Heart left ventricle (tissue), 16 donors: ENCODE results near the gene SLX4IP. TPM values are rescaled to one million over a fixed set of nuclear protein-coding genes. Genes with fewer than 3 reads are reported as not detected.

Source experiments
- ATAC-seq, 4 donors: fragments of 200-7000 bp; cut with Tn5 transposase; one replicate each; pipeline ENCODE4 v1.9.1; 2020 to 2022; ENCODE audit warnings: moderate library complexity in 4 of 4, mild to moderate bottlenecking in 3 of 4, moderate number of reproducible peaks in 1 of 4
- DNase-seq, 5 donors: peaks; one replicate each; pipeline ENCODE4 v3.0.0-alpha.2; 2020
- H3K27ac ChIP-seq, 12 donors: fragments of 200-600 bp; sonication (generic) in 4 of 12; one replicate each; pipeline versions ENCODE4 v1.5.0 to v1.8.0; 2016 to 2022; ENCODE audit warnings: mild to moderate bottlenecking in 2 of 12
- H3K27me3 ChIP-seq, 9 donors: fragments of 200-600 bp; sonication (generic) in 2 of 9; one replicate each; pipeline versions ENCODE4 v1.5.1 to v1.8.0; 2016 to 2022; ENCODE audit warnings: mild to moderate bottlenecking in 3 of 9
- H3K36me3 ChIP-seq, 9 donors: fragments of 200-600 bp; sonication (generic) in 2 of 9; one replicate each; pipeline versions ENCODE4 v1.5.0 to v1.8.0; 2018 to 2022; ENCODE audit warnings: mild to moderate bottlenecking in 2 of 9
- H3K4me1 ChIP-seq, 12 donors: fragments of 200-600 bp; sonication (generic) in 4 of 12; one replicate each; pipeline versions ENCODE4 v1.5.0 to v1.8.0; 2016 to 2022; ENCODE audit warnings: mild to moderate bottlenecking in 3 of 12
- H3K4me3 ChIP-seq, 12 donors: fragments of 200-600 bp; sonication (generic) in 4 of 12; one replicate each; pipeline versions ENCODE4 v1.5.0 to v1.8.0; 2017 to 2022; ENCODE audit warnings: mild to moderate bottlenecking in 9 of 12, moderate library complexity in 4 of 12
- H3K9me3 ChIP-seq, 12 donors: fragments of 200-600 bp; sonication (generic) in 4 of 12; one replicate each; pipeline versions ENCODE4 v1.5.0 to v1.8.0; 2016 to 2022; ENCODE audit warnings: mild to moderate bottlenecking in 1 of 12
- CTCF ChIP-seq, 12 donors: fragments of 200-600 bp; sonication (generic) in 4 of 12; IDR thresholded peaks; one replicate each; pipeline versions ENCODE4 v1.5.0 to v1.8.0; 2018 to 2022; ENCODE audit warnings: antibody characterized with exemption in 12 of 12, mild to moderate bottlenecking in 5 of 12
- POLR2A ChIP-seq, 2 donors: fragments of 450-650 bp; IDR thresholded peaks; one replicate each; pipeline ENCODE4 v1.6.1; 2017; ENCODE audit warnings: antibody characterized with exemption in 2 of 2, mild to moderate bottlenecking in 2 of 2, moderate library complexity in 2 of 2
- WGBS, 4 donors: extraction: QIAGEN DNeasy Blood & Tissue Kit in 2 of 4; methylation state at CpG; one replicate each; pipeline versions ENCODE4 v1.1.5 to v1.1.7; 2013 to 2018; 5-methylcytosine and 5-hydroxymethylcytosine counted together
- intact Hi-C, 10 donors: fragments of 100-400 bp; cut with DNase I; formaldehyde crosslinking; loops; one replicate each; pipeline versions ENCODE4 v1.11.1 to v1.14.2; 2022
- polyA plus RNA-seq, 2 donors: library from polyadenylated mRNA; stranded (reverse); fragments of 200-250 nt; gene quantifications; one replicate each; pipeline ENCODE4 v1.2.3, GENCODE V29; 2013
- total RNA-seq, 9 donors: library from RNA; depleted of rRNA in 2 of 9; stranded (reverse); fragments of >200 nt in 2 of 9; fragmentation: NEBNext Ultra II Directional in 3 of 9; extraction: Animal tissue kit (Norgen Biotek cat#: 25700) in 3 of 9; gene quantifications; one replicate each; pipeline versions ENCODE4 v1.1.0 to v1.2.4, GENCODE V29; 2016 to 2023
- donor health status: ischemic (EF 13 %, LVEDD 7.1; RV severe dilation, severe dysfunction).
- donor health status: healthy with polysubstance abuse.
- donor health status: DM: no; HTN: yes; CAD: no.
- donor health status: DM: no; HTN: no; CAD: no.
- donor health status: ischemic (EF 25% LVEDD 6.9; RV normal size, moderate dysfunction).
- donor health status: ischemic (EF 25% LVEDD 5.7; RV mildly dilated, moderate dysfunction).
- donor health status: healthy.
- donor health status: DM: yes; HTN: yes; CAD: no.
- donor health status: ischemic (EF 35%, LVEDD 5.7; RV mildly dilated, moderate dysfunction).
- donor health status: nonischemic (EF 11% LVEDD 7.7; RV severe dilation, severe dysfunction).
- donor health status: DM: yes; HTN: yes; CAD: no.
- donor health status: PGD.
- donor health status: ischemic (EF 29% LVEDD 5.4; RV normal size, mild dysfunction).
- donor health status: nonischemic (EF 23%, LVEDD 6.1; RV moderate dilation, normal function).

Gene SLX4IP
- total and polyA plus RNA-seq, 11 donors, result 1.1 to 4.3 (median 2.4) TPM

- ATAC-seq, result peak in 3 of 4 donors; percentile 41 to 46 (median 42)
- DNase-seq, result no peak
- intact Hi-C loops, result loop anchor here in 2 of 10 donors (5.0 to 10.0 kb wide), 2 partner anchors 69 to 1004 kb away; no protein-coding TSS in a partner anchor
- WGBS, 4 donors, result 48 to 50% (median 49%) methylated on average over 4 of the region's 4 CpGs
- TF ChIP-seq POLR2A (IDR thresholded peaks at IDR 0.05) (no peak), CTCF (IDR thresholded peaks at IDR 0.05) (no peak)
- Histone ChIP-seq H3K27ac (peak overlapping the region in 3 of 12 donors; percentile 5 to 79 (median 24)), H3K36me3 (no peaks in the 10 kb centered on the region), H3K4me3 (no peak overlapping the region), H3K27me3 (no peaks in the 10 kb centered on the region), H3K9me3 (no peaks in the 10 kb centered on the region), H3K4me1 (peaks cover 0 to 22% (median 5%) of the 10 kb centered on the region in 12 donors)
These were observed 105.8 kb downstream of the SLX4IP start for GRCh38 chr20:10540636-10541493.

GRCh38 chr20:10541668-10542411 is 106.7 kb downstream of the SLX4IP start:
- H3K27ac ChIP-seq, result peak overlapping the region in 1 of 12 donors; percentile 79
- no peaks in the 10 kb centered on the region for H3K27me3 ChIP-seq
- no peaks in the 10 kb centered on the region for H3K9me3 ChIP-seq
- 56 to 77% (median 68%) methylated on average over 2 of the region's 2 CpGs for WGBS, 4 donors
- ATAC-seq (no peak), DNase-seq (no peak)
- intact Hi-C loops, result loop anchor here in 2 of 10 donors (5.0 to 10.0 kb wide), 2 partner anchors 70 to 1003 kb away; no protein-coding TSS in a partner anchor
- no peak for TF ChIP-seq POLR2A (IDR thresholded peaks at IDR 0.05)
- no peak for TF ChIP-seq CTCF (IDR thresholded peaks at IDR 0.05)
- H3K4me3 ChIP-seq, result no peak overlapping the region
- H3K36me3 ChIP-seq, result no peaks in the 10 kb centered on the region
- peaks cover 0 to 22% (median 5%) of the 10 kb centered on the region in 12 donors for H3K4me1 ChIP-seq

GRCh38 chr20:10542442-10542841 is 107.3 kb downstream of the SLX4IP start:
- TF ChIP-seq POLR2A (IDR thresholded peaks at IDR 0.05), result no peak
- no peak for TF ChIP-seq CTCF (IDR thresholded peaks at IDR 0.05)
- ATAC-seq (no peak), DNase-seq (no peak)
- Histone ChIP-seq H3K9me3 (no peaks in the 10 kb centered on the region), H3K4me1 (peaks cover 0 to 22% (median 5%) of the 10 kb centered on the region in 12 donors), H3K36me3 (no peaks in the 10 kb centered on the region), H3K4me3 (no peak overlapping the region), H3K27ac (no peak overlapping the region), H3K27me3 (no peaks in the 10 kb centered on the region)
- WGBS, 4 donors, result 95 to 97% (median 97%) methylated on average over 3 of the region's 3 CpGs
- intact Hi-C loops, result loop anchor here in 2 of 10 donors (5.0 to 10.0 kb wide), 2 partner anchors 70 to 1002 kb away; no protein-coding TSS in a partner anchor

- DNase-seq (no peak), ATAC-seq (no peak)
- Histone ChIP-seq H3K4me3 (no peak overlapping the region), H3K27ac (no peak overlapping the region), H3K4me1 (peaks cover 0 to 22% (median 5%) of the 10 kb centered on the region in 12 donors), H3K36me3 (no peaks in the 10 kb centered on the region), H3K27me3 (no peaks in the 10 kb centered on the region), H3K9me3 (no peaks in the 10 kb centered on the region)
- intact Hi-C loops, result loop anchor here in 2 of 10 donors (5.0 to 10.0 kb wide), 2 partner anchors 71 to 1001 kb away; no protein-coding TSS in a partner anchor
- TF ChIP-seq CTCF (IDR thresholded peaks at IDR 0.05) (no peak), POLR2A (IDR thresholded peaks at IDR 0.05) (no peak)
- 87 to 92% (median 89%) methylated on average over 3 of the region's 3 CpGs for WGBS, 4 donors
These were observed 108.4 kb downstream of the SLX4IP start for GRCh38 chr20:10543480-10543879.
